AG04450 (cell line): ENCODE measurements around the gene CCRL2. TPM values are rescaled to one million over a fixed set of nuclear protein-coding genes. Genes with fewer than 3 reads are reported as not detected.

Source experiments
- CTCF ChIA-PET: fragments of 300-600, 350-600 bp; formaldehyde crosslinking; extraction: SDS; loops from one replicate; lab custom pipeline; 2022; ENCODE audit warnings: antibody characterized with exemption, inconsistent platforms; lab: Charles Lee
- POLR2A ChIA-PET: fragments of 350-600 bp; formaldehyde crosslinking; extraction: SDS; loops from one replicate; lab custom pipeline; 2021; ENCODE audit warnings: antibody characterized with exemption, inconsistent platforms; lab: Yijun Ruan, JAX
- DNase-seq: peaks from one replicate; pipeline ENCODE4 v3.0.0-alpha.2; 2011; ENCODE audit warnings: low read depth, low spot score
- H3K27ac ChIP-seq: one replicate; pipeline ENCODE4 v1.5.1; 2012; ENCODE audit warnings: low read depth, low read length, control low read depth
- H3K27me3 ChIP-seq: one replicate; pipeline ENCODE4 v1.6.0; 2012; ENCODE audit warnings: low read length; ENCODE audit not compliant: control insufficient read depth, insufficient read depth
- H3K4me3 ChIP-seq: 2 replicates; pipeline ENCODE4 v1.5.1; 2011; ENCODE audit warnings: mild to moderate bottlenecking, low read depth, low read length, control low read depth
- H3K9me3 ChIP-seq: 2 replicates; pipeline ENCODE4 v1.5.1; 2012; ENCODE audit warnings: low read length; ENCODE audit not compliant: control insufficient read depth, insufficient read depth
- polyA plus RNA-seq: library from polyadenylated mRNA; depleted of rRNA; stranded (reverse); fragments of >200 nt; gene quantifications from 2 replicates; pipeline ENCODE4 v1.2.3, GENCODE V29; 2011
- TF ChIP-seq, protein P1 (sequence below): IDR thresholded peaks from 2 replicates; pipeline ENCODE4 v1.5.1; 2011; ENCODE audit warnings: low read depth, low read length, control low read depth, inconsistent platforms

CCRL2 gene
- polyA plus RNA-seq, 1 experiment: 0.16 TPM

DNA sequence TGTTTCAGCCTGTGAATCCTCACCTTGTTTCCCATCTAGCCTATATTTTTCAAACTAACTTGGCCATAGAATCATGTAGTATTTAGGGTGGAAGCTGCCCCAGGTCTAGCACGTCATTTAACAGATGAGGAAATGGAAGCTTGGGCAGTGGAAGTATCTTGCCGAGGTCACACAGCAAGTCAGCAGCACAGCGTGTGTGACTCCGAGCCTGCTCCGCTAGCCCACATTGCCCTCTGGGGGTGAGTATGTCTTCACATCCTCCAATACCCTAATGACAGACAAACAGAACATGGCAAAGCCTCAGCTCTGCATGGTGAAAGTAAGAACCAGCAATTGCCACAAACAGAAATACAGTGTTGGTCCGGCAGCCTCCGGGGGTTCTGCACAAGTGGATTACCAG, 38.5 kb upstream of the CCRL2 start:
- H3K4me3 ChIP-seq: no peak overlapping the region
- no peaks in the 10 kb centered on the region for H3K9me3 ChIP-seq
- no peak for DNase-seq
- POLR2A ChIA-PET: no interaction called here
- CTCF ChIA-PET: interaction anchor here (1.0 to 1.9 kb wide), 2 partner anchors 9 to 289 kb away, joined by 4 to 13 read pairs; no protein-coding TSS in a partner anchor
- H3K27me3 ChIP-seq: peaks cover 13% of the 10 kb centered on the region
- H3K27ac ChIP-seq: no peak overlapping the region
- TF ChIP-seq, protein P1, sequence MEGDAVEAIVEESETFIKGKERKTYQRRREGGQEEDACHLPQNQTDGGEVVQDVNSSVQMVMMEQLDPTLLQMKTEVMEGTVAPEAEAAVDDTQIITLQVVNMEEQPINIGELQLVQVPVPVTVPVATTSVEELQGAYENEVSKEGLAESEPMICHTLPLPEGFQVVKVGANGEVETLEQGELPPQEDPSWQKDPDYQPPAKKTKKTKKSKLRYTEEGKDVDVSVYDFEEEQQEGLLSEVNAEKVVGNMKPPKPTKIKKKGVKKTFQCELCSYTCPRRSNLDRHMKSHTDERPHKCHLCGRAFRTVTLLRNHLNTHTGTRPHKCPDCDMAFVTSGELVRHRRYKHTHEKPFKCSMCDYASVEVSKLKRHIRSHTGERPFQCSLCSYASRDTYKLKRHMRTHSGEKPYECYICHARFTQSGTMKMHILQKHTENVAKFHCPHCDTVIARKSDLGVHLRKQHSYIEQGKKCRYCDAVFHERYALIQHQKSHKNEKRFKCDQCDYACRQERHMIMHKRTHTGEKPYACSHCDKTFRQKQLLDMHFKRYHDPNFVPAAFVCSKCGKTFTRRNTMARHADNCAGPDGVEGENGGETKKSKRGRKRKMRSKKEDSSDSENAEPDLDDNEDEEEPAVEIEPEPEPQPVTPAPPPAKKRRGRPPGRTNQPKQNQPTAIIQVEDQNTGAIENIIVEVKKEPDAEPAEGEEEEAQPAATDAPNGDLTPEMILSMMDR: no peak

DNA sequence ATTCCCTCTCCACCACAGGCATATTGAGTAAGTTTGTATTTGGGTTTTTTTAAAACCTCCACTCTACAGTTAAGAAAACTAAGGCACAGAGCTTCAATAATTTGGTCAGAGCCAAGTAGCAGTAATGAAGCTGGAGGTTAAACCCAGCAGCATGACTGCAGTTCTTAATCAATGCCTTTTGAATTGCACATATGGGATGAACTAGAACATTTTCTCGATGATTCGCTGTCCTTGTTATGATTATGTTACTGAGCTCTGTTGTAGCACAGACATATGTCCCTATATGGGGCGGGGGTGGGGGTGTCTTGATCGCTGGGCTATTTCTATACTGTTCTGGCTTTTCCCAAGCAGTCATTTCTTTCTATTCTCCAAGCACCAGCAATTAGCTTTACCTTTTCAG, 37.9 kb upstream of the CCRL2 start:
- POLR2A ChIA-PET: no interaction called here
- no peak overlapping the region for H3K27ac ChIP-seq

GRCh38 chr3:46369675-46370132, 37.4 kb upstream of the CCRL2 start:
- H3K27me3 ChIP-seq: peaks cover 14% of the 10 kb centered on the region
- TF ChIP-seq, protein P1: no peak
- POLR2A ChIA-PET: no interaction called here

More for the DNA sequence above, 37.9 kb upstream of the CCRL2 start:
- TF ChIP-seq, protein P1: no peak
- Histone ChIP-seq H3K27me3 (peaks cover 13% of the 10 kb centered on the region), H3K9me3 (no peaks in the 10 kb centered on the region), H3K4me3 (no peak overlapping the region)
- CTCF ChIA-PET: interaction anchor here (1.0 to 1.9 kb wide), 3 partner anchors 9 to 291 kb away, joined by 4 to 13 read pairs (median 6); no protein-coding TSS in a partner anchor
- DNase-seq: no peak

DNA sequence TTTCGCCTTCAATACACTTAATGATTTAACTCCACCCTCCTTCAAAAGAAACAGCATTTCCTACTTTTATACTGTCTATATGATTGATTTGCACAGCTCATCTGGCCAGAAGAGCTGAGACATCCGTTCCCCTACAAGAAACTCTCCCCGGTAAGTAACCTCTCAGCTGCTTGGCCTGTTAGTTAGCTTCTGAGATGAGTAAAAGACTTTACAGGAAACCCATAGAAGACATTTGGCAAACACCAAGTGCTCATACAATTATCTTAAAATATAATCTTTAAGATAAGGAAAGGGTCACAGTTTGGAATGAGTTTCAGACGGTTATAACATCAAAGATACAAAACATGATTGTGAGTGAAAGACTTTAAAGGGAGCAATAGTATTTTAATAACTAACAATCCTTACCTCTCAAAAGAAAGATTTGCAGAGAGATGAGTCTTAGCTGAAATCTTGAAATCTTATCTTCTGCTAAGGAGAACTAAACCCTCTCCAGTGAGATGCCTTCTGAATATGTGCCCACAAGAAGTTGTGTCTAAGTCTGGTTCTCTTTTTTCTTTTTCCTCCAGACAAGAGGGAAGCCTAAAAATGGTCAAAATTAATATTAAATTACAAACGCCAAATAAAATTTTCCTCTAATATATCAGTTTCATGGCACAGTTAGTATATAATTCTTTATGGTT, 36.1 kb upstream of the CCRL2 start, which contains the start of gene CCR5:
Gene CCR5, plus strand, starts transcription at position 108 of the 680 bp plus-strand sequence. CDS start 1,957 bp downstream, outside the sequence.
- no peak within 1 kb of the TSS for H3K27ac ChIP-seq
- DNase-seq: no peak
- H3K9me3 ChIP-seq: no peaks in the 10 kb centered on the region
- CTCF ChIA-PET: interaction anchor here (0.6 to 3.5 kb wide), 5 partner anchors 20 to 1221 kb away, joined by 3 to 20 read pairs (median 5); no protein-coding TSS in a partner anchor
- TF ChIP-seq, protein P1: no peak
- H3K27me3 ChIP-seq: peaks cover 22% of the 10 kb centered on the region
- no peak within 1 kb of the TSS for H3K4me3 ChIP-seq
- POLR2A ChIA-PET: no interaction called here

More at GRCh38 chr3:46369675-46370132, 37.4 kb upstream of the CCRL2 start:
- Histone ChIP-seq H3K4me3 (no peak overlapping the region), H3K27ac (no peak overlapping the region), H3K9me3 (no peaks in the 10 kb centered on the region)
- CTCF ChIA-PET: interaction anchor here (0.8 to 3.5 kb wide), 5 partner anchors 8 to 292 kb away, joined by 3 to 20 read pairs (median 6); no protein-coding TSS in a partner anchor
- DNase-seq: no peak
